Activated CD8-positive, alpha-beta memory T cell treated with anti-CD3 and anti-CD28 coated beads, Interleukin-2, amount 10 ng/mL, durations not matched to agents 7 days and 5 days (primary cell): ENCODE results near the gene PGS1. TPM values are rescaled to one million over a fixed set of nuclear protein-coding genes. Genes with fewer than 3 reads are reported as not detected.
A peak's percentile ranks its signal among the peaks of the same experiment; 100 is the strongest.

Source experiments
- ATAC-seq: fragments of 150-1000 bp; cut with Tn5 transposase; one replicate; pipeline ENCODE4 v1.10.0; 2021; ENCODE audit warnings: moderate library complexity
- CTCF ChIA-PET: fragments of 350-600 bp; sonication (Branson Sonifier 250); formaldehyde crosslinking; loops from one replicate; lab custom pipeline; 2021; ENCODE audit warnings: antibody characterized with exemption; lab: Charles Lee
- DNase-seq: peaks from one replicate; pipeline ENCODE4 v3.0.0-alpha.2; 2020
- H3K27ac Mint-ChIP-seq: one replicate; pipeline ENCODE4 v1.8.0; 2021; ENCODE audit warnings: mild to moderate bottlenecking, mixed read lengths
- H3K27me3 Mint-ChIP-seq: one replicate; pipeline ENCODE4 v1.8.0; 2021; ENCODE audit warnings: mixed read lengths
- H3K36me3 Mint-ChIP-seq: one replicate; pipeline ENCODE4 v1.8.0; 2021; ENCODE audit warnings: mild to moderate bottlenecking, mixed read lengths
- H3K4me1 Mint-ChIP-seq: one replicate; pipeline ENCODE4 v1.8.0; 2021; ENCODE audit warnings: mixed read lengths
- H3K4me3 Mint-ChIP-seq: one replicate; pipeline ENCODE4 v1.8.0; 2021; ENCODE audit warnings: mild to moderate bottlenecking, moderate library complexity, mixed read lengths
- H3K9me3 Mint-ChIP-seq: one replicate; pipeline ENCODE4 v1.8.0; 2022; ENCODE audit warnings: low read depth, mixed read lengths
- total RNA-seq, 2 experiments: library from RNA; stranded (reverse); gene quantifications; one replicate each; pipeline ENCODE4 v1.2.3, GENCODE V29; 2021

PGS1 gene
- total RNA-seq, 2 experiments from 2014 or later, result 52.2 to 70.2 TPM

DNA sequence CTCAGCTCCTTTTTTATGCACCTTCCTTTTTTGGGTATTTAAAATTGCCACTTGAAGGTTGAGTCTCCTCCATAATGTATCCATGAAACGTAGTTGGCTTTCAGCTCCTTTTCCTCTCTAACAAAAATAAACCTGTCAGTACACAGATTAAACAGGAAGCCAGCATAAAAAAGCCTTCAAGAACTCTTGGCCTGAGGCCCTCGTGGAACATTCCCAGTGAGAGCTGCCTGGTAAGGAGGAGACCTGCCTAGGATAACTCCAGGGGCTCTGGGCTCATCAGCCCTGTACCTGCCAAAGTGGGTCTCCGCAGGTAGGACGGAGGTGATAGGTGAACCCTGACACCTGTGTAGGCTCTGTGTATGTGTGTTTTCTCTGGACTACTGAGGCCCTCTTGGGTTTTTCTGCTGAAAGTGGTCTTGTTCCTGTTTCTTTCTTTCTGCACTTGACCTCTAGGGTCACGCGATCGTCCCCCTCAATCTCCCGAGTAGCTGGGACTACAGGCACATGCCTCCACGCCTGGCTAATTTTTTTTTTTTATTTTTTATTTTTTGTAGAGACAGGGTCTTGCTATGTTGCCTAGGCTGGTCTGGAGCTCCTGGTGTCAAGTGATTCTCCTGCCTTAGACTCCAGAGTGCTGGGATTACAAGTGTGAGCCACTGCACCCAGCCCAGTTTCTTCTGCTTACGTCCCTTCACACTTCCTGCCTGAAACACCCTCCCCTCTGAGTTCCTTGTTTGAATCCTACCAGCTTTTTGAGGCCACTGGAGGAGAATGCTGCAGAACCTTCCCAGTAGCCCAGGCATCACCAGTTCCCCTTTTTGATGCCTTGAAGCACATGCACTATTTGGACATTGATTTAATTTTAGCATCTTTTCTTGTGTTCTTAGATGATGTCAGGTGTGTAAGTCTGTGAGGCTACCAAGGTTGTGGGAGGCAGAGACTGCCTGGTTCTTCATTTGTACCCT is 9.8 kb downstream of the PGS1 start:
- H3K4me3 Mint-ChIP-seq, result no peak overlapping the region
- H3K4me1 Mint-ChIP-seq, result peaks cover 68% of the 10 kb centered on the region
- DNase-seq (no peak), ATAC-seq (no peak)
- H3K27ac Mint-ChIP-seq, result peak overlapping the region; percentile 76
- no peaks in the 10 kb centered on the region for H3K27me3 Mint-ChIP-seq
- H3K9me3 Mint-ChIP-seq, result no peaks in the 10 kb centered on the region
- H3K36me3 Mint-ChIP-seq, result peaks cover 18% of the 10 kb centered on the region
- CTCF ChIA-PET, result interaction anchor here (0.7 to 1.2 kb wide), 2 partner anchors 34 to 943 kb away, joined by 3 to 6 read pairs; no protein-coding TSS in a partner anchor

DNA sequence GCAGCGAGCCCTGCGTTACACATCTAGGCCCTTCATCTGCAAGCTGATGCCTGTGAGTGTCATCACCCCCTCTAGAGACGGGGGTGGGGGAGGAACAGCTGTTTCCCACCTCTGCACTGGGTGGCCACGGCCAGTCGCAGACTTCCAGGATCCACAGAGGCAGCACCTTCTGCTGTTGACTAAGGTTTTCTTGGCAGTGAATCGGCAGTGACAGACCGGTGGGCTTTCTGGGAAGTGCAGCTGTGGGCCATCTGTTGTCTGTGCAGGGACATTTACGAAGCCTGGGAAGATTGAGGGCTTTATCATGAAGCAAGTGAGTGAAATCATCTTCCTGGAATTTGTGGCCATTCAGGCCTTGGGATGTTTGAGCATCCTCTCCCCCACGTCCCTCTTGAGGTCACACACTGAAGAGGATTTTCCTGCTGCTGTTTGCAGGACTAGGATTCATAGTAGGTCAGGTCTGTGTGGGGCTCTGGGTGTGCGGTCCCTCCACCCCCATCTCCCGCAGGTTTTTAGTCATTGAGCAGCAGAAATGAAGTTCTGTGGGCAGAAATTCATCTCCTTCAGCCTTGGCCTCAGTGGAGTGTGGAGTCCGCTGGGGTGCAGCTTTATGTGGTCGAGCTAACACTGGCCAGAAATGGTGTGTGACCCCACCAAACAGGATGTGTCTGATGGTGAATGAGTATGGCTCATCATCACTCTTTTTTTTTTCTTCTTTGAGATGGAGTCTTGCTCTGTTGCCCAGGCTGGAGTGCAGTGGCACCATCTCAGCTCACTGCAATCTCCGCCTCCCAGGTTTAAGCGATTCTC is 12.0 kb downstream of the PGS1 start:
- no peak overlapping the region for H3K4me3 Mint-ChIP-seq
- no peaks in the 10 kb centered on the region for H3K9me3 Mint-ChIP-seq
- peaks cover 51% of the 10 kb centered on the region for H3K4me1 Mint-ChIP-seq
- DNase-seq, result no peak
- H3K27me3 Mint-ChIP-seq, result no peaks in the 10 kb centered on the region
- CTCF ChIA-PET, result interaction anchor here (1.4 to 1.9 kb wide), 3 partner anchors 20 to 32 kb away, joined by 3 to 4 read pairs (median 4); no protein-coding TSS in a partner anchor
- H3K36me3 Mint-ChIP-seq, result peaks cover 27% of the 10 kb centered on the region
- peak overlapping the region; percentile 66 for H3K27ac Mint-ChIP-seq
- ATAC-seq, result no peak

DNA sequence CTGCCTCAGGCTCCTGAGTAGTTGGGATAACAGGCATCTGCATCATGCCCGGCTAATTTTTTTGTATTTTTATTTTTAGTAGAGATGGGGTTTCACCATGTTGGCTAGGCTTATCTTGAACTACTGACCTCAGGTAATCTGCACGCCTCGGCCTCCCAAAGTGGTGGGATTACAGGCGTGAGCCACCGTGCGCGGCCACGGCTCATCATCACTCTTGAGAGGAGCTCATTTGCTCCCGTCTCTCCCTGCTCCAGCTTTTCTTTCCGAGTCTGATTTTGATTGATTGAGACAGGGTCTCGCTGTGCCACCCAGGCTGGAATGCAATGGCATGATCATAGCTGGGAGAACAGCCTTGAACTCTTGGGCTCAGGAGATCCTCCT is 12.6 kb downstream of the PGS1 start:
- DNase-seq (no peak), ATAC-seq (no peak)
- H3K36me3 Mint-ChIP-seq, result peaks cover 29% of the 10 kb centered on the region
- H3K9me3 Mint-ChIP-seq, result no peaks in the 10 kb centered on the region
- no peak overlapping the region for H3K4me3 Mint-ChIP-seq
- no peaks in the 10 kb centered on the region for H3K27me3 Mint-ChIP-seq
- CTCF ChIA-PET, result interaction anchor here (1.4 to 1.9 kb wide), 3 partner anchors 21 to 31 kb away, joined by 3 to 4 read pairs (median 4); no protein-coding TSS in a partner anchor
- H3K27ac Mint-ChIP-seq, result peak overlapping the region; percentile 66
- H3K4me1 Mint-ChIP-seq, result peaks cover 45% of the 10 kb centered on the region

DNA sequence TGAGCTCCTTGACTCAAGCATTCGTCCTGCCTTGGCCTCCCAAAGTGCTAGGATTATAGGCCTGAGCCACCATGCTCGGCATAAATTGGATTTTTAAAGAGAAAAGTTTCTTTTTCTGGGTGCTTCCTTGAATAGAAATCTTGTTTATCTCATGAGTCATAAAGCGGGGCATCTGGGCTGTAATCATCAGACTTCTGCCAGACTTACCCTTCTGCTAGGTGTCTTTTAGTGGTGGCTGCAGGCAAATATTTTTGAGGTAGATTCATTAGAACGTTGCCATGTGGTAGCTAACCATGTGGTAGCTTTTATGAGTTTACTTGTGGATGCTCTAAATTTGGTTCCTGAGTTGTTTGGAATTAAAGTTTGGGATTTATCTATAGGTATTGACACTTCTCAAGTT is 13.4 kb downstream of the PGS1 start:
- no peak for ATAC-seq
- H3K4me1 Mint-ChIP-seq, result peaks cover 37% of the 10 kb centered on the region
- H3K36me3 Mint-ChIP-seq, result peaks cover 33% of the 10 kb centered on the region
- no peak for DNase-seq
- H3K4me3 Mint-ChIP-seq, result no peak overlapping the region
- H3K27me3 Mint-ChIP-seq, result no peaks in the 10 kb centered on the region
- CTCF ChIA-PET, result interaction anchor here (0.9 to 2.4 kb wide), 6 partner anchors 10 to 77 kb away, joined by 3 to 7 read pairs (median 6); no protein-coding TSS in a partner anchor
- H3K27ac Mint-ChIP-seq, result no peak overlapping the region
- H3K9me3 Mint-ChIP-seq, result no peaks in the 10 kb centered on the region

DNA sequence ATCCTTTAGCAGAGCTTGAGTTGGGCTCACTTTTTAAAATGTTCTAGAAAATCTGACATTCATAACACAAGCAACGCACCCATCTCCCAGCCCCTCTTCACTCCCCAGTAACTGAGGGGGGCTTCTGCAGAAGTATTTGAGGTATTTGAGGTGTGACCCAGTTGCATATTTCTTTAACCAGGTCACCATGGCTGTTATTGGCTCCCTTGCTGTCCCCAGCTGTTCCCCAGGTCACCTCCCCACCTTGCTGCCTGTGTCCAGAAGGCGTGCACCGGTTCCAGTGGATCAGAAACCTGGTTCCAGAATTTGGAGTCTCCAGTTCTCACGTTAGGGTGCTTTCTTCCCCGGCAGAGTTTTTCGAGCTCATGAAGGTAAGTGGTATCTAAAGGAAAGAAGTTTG is 13.8 kb downstream of the PGS1 start:
- Mint-ChIP-seq H3K4me3 (no peak overlapping the region), H3K27me3 (no peaks in the 10 kb centered on the region), H3K36me3 (peaks cover 35% of the 10 kb centered on the region), H3K9me3 (no peaks in the 10 kb centered on the region), H3K27ac (no peak overlapping the region), H3K4me1 (peaks cover 35% of the 10 kb centered on the region)
- DNase-seq (no peak), ATAC-seq (no peak)
- CTCF ChIA-PET, result interaction anchor here (0.9 to 2.4 kb wide), 6 partner anchors 10 to 78 kb away, joined by 3 to 7 read pairs (median 6); no protein-coding TSS in a partner anchor

DNA sequence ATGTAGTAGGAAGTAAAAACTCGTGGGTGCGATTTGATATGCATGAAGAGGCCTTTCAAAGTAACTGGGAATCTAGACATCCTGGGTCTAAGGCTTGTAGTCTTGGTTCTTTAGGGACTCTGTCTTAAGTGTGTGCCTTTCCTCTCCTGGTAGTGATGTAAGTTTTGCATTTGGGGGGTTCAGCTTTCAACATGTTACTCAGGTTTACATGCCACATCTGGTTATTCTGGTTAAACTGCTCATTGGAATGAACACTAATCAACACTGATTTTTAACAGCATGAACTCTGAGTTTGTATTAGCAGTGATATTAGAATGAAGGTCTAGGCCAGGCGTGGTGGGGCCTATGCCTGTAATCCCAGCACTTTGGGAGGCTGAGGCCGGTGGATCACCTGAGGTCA is 15.1 kb downstream of the PGS1 start:
- Mint-ChIP-seq H3K9me3 (no peaks in the 10 kb centered on the region), H3K4me3 (no peak overlapping the region), H3K36me3 (peaks cover 38% of the 10 kb centered on the region), H3K27me3 (no peaks in the 10 kb centered on the region), H3K27ac (no peak overlapping the region), H3K4me1 (peaks cover 25% of the 10 kb centered on the region)
- CTCF ChIA-PET, result interaction anchor here (1.6 to 2.4 kb wide), 2 partner anchors 8 to 19 kb away, joined by 7 read pairs; no protein-coding TSS in a partner anchor
- DNase-seq, result no peak
- no peak for ATAC-seq

DNA sequence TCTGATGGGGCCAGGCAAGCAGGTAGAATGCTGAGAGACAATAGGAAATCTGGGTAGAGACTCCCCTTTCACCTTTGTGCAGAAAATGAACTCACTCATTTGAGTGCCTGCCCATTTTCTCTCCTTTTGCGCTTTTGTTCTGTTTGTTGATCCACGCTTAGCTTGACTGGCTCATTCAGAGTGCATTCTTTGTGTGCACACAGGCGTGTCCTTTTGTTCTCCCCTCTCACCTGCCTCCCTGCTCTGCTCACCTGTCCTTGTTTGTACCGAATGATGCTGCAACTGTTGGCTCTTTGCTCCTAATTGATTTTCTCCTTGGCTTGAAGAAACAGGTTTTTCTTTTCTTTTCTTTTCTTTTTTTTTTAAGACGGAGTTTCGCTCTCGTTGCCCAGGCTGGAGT is 15.8 kb downstream of the PGS1 start:
- peaks cover 22% of the 10 kb centered on the region for H3K4me1 Mint-ChIP-seq
- H3K27ac Mint-ChIP-seq, result no peak overlapping the region
- no peak for ATAC-seq
- CTCF ChIA-PET, result no interaction called here
- H3K27me3 Mint-ChIP-seq, result no peaks in the 10 kb centered on the region
- H3K36me3 Mint-ChIP-seq, result peaks cover 44% of the 10 kb centered on the region
- H3K4me3 Mint-ChIP-seq, result no peak overlapping the region
- DNase-seq, result no peak
- no peaks in the 10 kb centered on the region for H3K9me3 Mint-ChIP-seq

DNA sequence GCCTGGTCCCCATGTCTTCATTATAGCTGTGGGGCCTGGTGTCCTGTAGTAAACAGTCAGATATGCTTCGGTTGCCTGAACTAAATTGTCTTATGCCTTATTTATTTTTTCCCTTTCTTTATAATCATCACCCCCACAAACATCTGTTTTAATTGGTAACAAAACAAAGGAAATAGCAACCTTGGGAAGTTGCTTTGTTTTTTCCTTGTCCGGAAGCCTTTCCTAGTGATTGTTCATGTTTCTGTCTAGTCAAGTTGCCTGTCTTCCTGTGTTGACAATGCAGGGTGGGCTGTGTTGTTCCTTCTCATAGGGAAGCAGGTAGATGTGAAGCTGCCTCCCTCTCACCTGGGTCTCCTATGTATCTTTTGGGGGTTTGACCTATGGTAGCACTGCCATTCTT is 16.7 kb downstream of the PGS1 start:
- Mint-ChIP-seq H3K27ac (peak overlapping the region; percentile 14), H3K4me1 (peaks cover 20% of the 10 kb centered on the region), H3K9me3 (no peaks in the 10 kb centered on the region), H3K27me3 (no peaks in the 10 kb centered on the region), H3K36me3 (peaks cover 50% of the 10 kb centered on the region), H3K4me3 (no peak overlapping the region)
- DNase-seq, result no peak
- no peak for ATAC-seq
- CTCF ChIA-PET, result no interaction called here

DNA sequence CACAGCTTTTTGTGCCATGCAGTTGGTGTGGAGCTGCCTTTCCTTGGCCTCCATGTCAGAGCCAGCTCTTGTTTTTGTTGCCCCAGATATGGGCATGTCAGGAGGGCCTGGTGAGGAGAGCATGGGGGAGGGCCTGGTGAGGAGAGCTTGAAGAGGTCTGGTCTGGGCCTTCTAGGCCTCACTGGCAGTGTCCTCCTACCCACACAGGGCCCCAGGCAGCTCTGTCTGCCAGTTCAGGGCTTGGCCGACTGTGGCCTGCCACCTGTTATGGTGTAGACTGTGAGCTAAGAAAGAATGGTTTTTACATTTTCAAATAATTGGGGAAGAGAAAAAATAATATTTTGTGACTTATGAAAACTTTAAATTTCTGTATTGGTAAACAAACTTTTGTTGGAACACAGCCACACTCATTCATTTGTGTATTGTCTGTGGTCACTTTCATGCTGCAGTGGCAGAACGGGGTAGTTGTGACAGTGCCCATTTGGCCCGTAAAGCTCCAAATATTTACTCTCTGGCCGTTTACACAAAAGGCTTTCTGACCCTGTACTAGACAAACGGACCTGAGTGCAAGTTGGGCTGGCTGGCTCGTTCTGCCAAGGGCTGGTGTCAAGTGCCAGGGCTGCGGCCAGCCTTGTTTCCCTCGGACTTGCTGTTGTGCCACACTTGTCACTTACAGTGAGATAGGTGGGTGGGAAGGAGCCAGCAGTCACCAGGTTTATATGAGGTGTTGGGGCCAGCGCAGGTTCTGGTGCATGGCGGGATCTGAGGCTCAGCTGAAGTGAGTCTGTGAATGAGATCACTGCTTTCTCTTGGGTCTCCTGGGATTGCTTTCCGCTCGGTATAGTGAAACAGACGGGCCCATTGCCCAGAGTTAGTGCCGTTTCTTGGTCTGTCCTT is 18.2 kb downstream of the PGS1 start:
- Mint-ChIP-seq H3K27ac (peak overlapping the region; percentile 8), H3K27me3 (no peaks in the 10 kb centered on the region), H3K4me3 (no peak overlapping the region), H3K36me3 (peaks cover 51% of the 10 kb centered on the region), H3K4me1 (peaks cover 8% of the 10 kb centered on the region), H3K9me3 (no peaks in the 10 kb centered on the region)
- ATAC-seq (no peak), DNase-seq (no peak)
- CTCF ChIA-PET, result interaction anchor here (1.3 to 1.9 kb wide), 3 partner anchors 16 to 33 kb away, joined by 4 to 6 read pairs (median 4); no protein-coding TSS in a partner anchor

DNA sequence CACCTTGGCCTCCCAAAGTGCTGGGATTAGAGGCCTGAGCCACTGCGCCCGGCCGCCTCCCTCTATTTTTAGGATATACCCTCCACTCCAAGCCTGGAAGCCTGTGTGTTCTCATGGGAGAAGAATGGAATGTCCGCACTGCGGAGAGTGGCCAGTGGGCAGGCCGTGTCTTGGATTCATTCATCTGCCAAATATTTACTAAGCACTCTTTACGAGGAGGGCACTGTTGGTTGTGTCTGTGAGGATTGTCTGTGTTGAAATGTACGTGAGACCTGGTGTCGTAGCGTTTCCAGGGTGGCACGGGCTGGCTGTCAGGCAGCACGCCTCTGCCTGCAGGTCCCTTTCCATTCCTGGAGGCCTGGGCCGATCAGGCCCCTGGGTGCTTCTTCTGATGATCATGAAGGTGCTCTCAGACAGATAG is 19.2 kb downstream of the PGS1 start:
- peaks cover 5% of the 10 kb centered on the region for H3K4me1 Mint-ChIP-seq
- H3K9me3 Mint-ChIP-seq, result no peaks in the 10 kb centered on the region
- no peak overlapping the region for H3K27ac Mint-ChIP-seq
- ATAC-seq, result no peak
- no peaks in the 10 kb centered on the region for H3K27me3 Mint-ChIP-seq
- CTCF ChIA-PET, result interaction anchor here (1.9 kb wide), 1 partner anchor 25 kb away, joined by 6 read pairs; no protein-coding TSS in a partner anchor
- no peak for DNase-seq
- H3K36me3 Mint-ChIP-seq, result peaks cover 53% of the 10 kb centered on the region
- no peak overlapping the region for H3K4me3 Mint-ChIP-seq

DNA sequence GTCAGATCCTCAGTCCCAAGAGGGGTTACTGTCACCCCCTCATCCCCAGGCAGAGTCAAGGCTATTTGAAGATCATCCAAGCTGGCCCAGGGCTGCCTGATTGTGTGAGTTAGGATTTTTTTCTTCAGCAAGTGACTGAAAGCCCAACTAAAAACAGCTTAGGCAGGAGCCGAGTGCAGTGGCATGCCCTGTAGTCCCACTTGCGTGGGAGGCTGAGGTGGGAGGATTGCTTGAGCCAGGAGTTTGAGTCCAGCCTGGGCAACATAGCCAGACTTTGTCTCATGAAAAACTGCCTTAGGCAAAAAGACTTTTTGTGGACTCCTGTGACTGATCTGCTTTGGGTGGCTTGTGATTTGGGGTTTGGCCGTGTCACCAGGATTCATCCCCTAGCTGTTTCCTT is 19.9 kb downstream of the PGS1 start:
- Mint-ChIP-seq H3K4me3 (no peak overlapping the region), H3K4me1 (peaks cover 3% of the 10 kb centered on the region), H3K36me3 (peaks cover 58% of the 10 kb centered on the region), H3K27ac (no peak overlapping the region), H3K9me3 (no peaks in the 10 kb centered on the region), H3K27me3 (no peaks in the 10 kb centered on the region)
- DNase-seq, result no peak
- no peak for ATAC-seq
- CTCF ChIA-PET, result no interaction called here

DNA sequence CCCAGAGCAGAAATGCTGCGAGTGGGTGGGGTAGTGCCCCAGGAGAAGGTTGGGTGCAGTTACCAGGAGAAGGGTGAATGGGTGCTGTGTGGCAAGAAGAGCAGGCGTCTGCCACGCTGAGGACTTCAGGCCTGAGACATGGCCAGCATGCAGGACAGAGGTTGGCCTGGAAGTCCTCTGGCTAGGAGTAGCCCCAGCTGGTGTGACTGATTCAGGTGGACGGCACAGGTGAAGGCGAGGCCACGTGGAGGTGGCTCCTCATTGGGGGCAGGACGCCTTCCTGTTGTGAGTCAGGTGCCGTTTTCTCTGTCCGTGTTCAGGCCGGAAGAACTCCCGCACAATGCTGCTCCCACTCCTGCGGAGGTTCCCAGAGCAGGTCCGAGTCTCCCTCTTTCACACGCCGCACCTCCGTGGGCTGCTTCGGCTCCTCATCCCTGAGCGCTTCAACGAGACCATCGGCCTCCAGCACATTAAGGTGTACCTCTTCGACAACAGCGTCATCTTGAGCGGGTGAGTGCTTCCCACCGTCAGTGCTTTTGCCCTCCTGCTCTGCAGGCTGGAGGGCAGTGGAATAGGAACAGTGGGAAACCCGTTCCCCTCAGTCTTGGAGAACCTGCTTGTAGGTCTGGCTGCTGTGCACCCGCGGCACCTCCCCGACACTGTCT is 20.7 kb downstream of the PGS1 start:
- Mint-ChIP-seq H3K4me1 (no peaks in the 10 kb centered on the region), H3K27ac (no peak overlapping the region), H3K27me3 (no peaks in the 10 kb centered on the region), H3K4me3 (no peak overlapping the region), H3K9me3 (no peaks in the 10 kb centered on the region), H3K36me3 (peaks cover 59% of the 10 kb centered on the region)
- CTCF ChIA-PET, result no interaction called here
- no peak for ATAC-seq
- DNase-seq, result no peak
